ENCODE measurements around the gene MCF2L. TPM values are rescaled to one million over a fixed set of nuclear protein-coding genes. Genes with fewer than 3 reads are reported as not detected.

MCF2L gene
- polyA plus RNA-seq, 1 donor from 2014 or later: 88.0 TPM

GRCh38 chr13:113064000-113064533 lies 95.1 kb downstream of the MCF2L start:
- no peak overlapping the region for H3K4me3 ChIP-seq (ENCODE audit: low read length)
- H3K4me2 ChIP-seq (ENCODE audit: low read length): no peak overlapping the region
- no peaks in the 10 kb centered on the region for H3K9me3 ChIP-seq (ENCODE audit: low read length)
- no peak overlapping the region for H3K27ac ChIP-seq (ENCODE audit: low read length)
- H3K9ac ChIP-seq (ENCODE audit: low read length): no peak overlapping the region
- H3K9me2 ChIP-seq (ENCODE audit: insufficient read depth, low read length): no peaks in the 10 kb centered on the region
- H3K36me3 ChIP-seq (ENCODE audit: insufficient read depth, low read length): no peaks in the 10 kb centered on the region
- no peaks in the 10 kb centered on the region for H4K20me1 ChIP-seq (ENCODE audit: insufficient read depth)
- no peak for TF ChIP-seq POLR2AphosphoS5 (IDR thresholded peaks at IDR 0.05)
- no peak for TF ChIP-seq EP300 (conservative IDR thresholded peaks at IDR 0.05; ENCODE audit: poor library complexity, severe bottlenecking)
- no peak for TF ChIP-seq TAF1 (IDR thresholded peaks at IDR 0.05; ENCODE audit: low read depth)
- no peak for TF ChIP-seq SMC3 (conservative IDR thresholded peaks at IDR 0.05; ENCODE audit: poor library complexity)
- no peak for TF ChIP-seq MXI1 (conservative IDR thresholded peaks at IDR 0.05; ENCODE audit: poor library complexity, severe bottlenecking)
- no peak for TF ChIP-seq RAD21 (conservative IDR thresholded peaks at IDR 0.05)
- TF ChIP-seq, protein P1, sequence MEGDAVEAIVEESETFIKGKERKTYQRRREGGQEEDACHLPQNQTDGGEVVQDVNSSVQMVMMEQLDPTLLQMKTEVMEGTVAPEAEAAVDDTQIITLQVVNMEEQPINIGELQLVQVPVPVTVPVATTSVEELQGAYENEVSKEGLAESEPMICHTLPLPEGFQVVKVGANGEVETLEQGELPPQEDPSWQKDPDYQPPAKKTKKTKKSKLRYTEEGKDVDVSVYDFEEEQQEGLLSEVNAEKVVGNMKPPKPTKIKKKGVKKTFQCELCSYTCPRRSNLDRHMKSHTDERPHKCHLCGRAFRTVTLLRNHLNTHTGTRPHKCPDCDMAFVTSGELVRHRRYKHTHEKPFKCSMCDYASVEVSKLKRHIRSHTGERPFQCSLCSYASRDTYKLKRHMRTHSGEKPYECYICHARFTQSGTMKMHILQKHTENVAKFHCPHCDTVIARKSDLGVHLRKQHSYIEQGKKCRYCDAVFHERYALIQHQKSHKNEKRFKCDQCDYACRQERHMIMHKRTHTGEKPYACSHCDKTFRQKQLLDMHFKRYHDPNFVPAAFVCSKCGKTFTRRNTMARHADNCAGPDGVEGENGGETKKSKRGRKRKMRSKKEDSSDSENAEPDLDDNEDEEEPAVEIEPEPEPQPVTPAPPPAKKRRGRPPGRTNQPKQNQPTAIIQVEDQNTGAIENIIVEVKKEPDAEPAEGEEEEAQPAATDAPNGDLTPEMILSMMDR (IDR thresholded peaks at IDR 0.05; ENCODE audit: poor library complexity, severe bottlenecking): no peak
- TF ChIP-seq REST (IDR thresholded peaks at IDR 0.05; ENCODE audit: borderline replicate concordance): no peak
- TF ChIP-seq EZH2 (IDR thresholded peaks at IDR 0.05; ENCODE audit: borderline replicate concordance, insufficient read depth, low read length, poor library complexity, severe bottlenecking): no peak
- H3F3A ChIP-seq (ENCODE audit: insufficient read depth, low read length, poor library complexity, severe bottlenecking): no peaks in the 10 kb centered on the region
- no peak overlapping the region for H2AFZ ChIP-seq (ENCODE audit: low read depth, low read length)
- no peaks in the 10 kb centered on the region for H3K27me3 ChIP-seq (ENCODE audit: insufficient read depth, low read depth, low read length)
- no peaks in the 10 kb centered on the region for H3K79me2 ChIP-seq (replicated peaks; ENCODE audit: insufficient read depth, low read length)

- Histone ChIP-seq H3F3A (ENCODE audit: insufficient read depth, low read length, poor library complexity, severe bottlenecking) (no peaks in the 10 kb centered on the region), H2AFZ (ENCODE audit: low read depth, low read length) (no peak overlapping the region), H4K20me1 (ENCODE audit: insufficient read depth) (no peaks in the 10 kb centered on the region), H3K9me2 (ENCODE audit: insufficient read depth, low read length) (no peaks in the 10 kb centered on the region), H3K9me3 (ENCODE audit: low read length) (no peaks in the 10 kb centered on the region), H3K4me2 (ENCODE audit: low read length) (no peak overlapping the region), H3K27me3 (ENCODE audit: insufficient read depth, low read depth, low read length) (no peaks in the 10 kb centered on the region), H3K9ac (ENCODE audit: low read length) (no peak overlapping the region), H3K36me3 (ENCODE audit: insufficient read depth, low read length) (no peaks in the 10 kb centered on the region), H3K79me2 (replicated peaks; ENCODE audit: insufficient read depth, low read length) (no peaks in the 10 kb centered on the region), H3K4me3 (ENCODE audit: low read length) (no peak overlapping the region), H3K27ac (ENCODE audit: low read length) (no peak overlapping the region)
- TF ChIP-seq TAF1 (IDR thresholded peaks at IDR 0.05; ENCODE audit: low read depth) (no peak), SMC3 (conservative IDR thresholded peaks at IDR 0.05; ENCODE audit: poor library complexity) (no peak), EP300 (conservative IDR thresholded peaks at IDR 0.05; ENCODE audit: poor library complexity, severe bottlenecking) (no peak), POLR2AphosphoS5 (IDR thresholded peaks at IDR 0.05) (no peak), REST (IDR thresholded peaks at IDR 0.05; ENCODE audit: borderline replicate concordance) (no peak), EZH2 (IDR thresholded peaks at IDR 0.05; ENCODE audit: borderline replicate concordance, insufficient read depth, low read length, poor library complexity, severe bottlenecking) (no peak), RAD21 (conservative IDR thresholded peaks at IDR 0.05) (no peak), MXI1 (conservative IDR thresholded peaks at IDR 0.05; ENCODE audit: poor library complexity, severe bottlenecking) (no peak)
- TF ChIP-seq, protein P1 (IDR thresholded peaks at IDR 0.05; ENCODE audit: poor library complexity, severe bottlenecking): no peak
Observed at GRCh38 chr13:113064534-113065405, 95.8 kb downstream of the MCF2L start.

Data from neural cell (in vitro differentiated cells).